ENCODE measurements around the gene LRRC59. TPM values are rescaled to one million over a fixed set of nuclear protein-coding genes. Genes with fewer than 3 reads are reported as not detected.

Gene LRRC59
- total RNA-seq, 1 experiment from 2014 or later = 106 TPM

DNA sequence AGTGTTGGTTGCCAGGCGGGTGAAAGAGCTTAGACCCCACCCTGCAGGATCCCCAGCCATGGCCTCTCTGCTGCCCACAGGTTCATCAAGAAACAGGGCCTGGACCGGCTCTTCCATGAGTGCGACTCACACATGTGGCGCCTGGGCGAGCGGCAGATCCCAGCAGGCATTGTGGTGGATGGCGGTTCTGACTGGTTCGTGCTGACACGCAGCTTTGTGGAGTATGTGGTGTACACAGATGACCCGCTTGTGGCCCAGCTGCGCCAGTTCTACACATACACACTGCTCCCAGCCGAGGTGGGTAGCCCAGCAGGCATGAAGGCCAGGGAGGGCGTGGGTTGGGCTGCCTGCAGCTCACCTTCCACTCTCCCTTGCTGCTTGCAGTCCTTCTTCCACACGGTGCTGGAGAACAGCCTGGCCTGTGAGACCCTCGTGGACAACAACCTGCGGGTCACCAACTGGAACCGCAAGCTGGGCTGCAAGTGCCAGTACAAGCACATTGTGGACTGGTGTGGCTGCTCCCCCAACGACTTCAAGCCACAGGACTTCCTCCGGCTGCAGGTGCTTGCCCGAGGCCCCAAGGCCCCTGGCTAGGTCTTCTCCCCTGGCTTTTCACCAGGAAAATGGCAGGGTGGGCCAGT, 41.5 kb downstream of the LRRC59 start:
- H3K23me2 ChIP-seq (ENCODE audit: insufficient read length, low read depth, low read length, poor library complexity, severe bottlenecking) = no peaks in the 10 kb centered on the region
- H3K36me3 Mint-ChIP-seq (ENCODE audit: insufficient read depth in 1 of 3, low read depth in 3 of 3) = peaks cover 23 to 62% (median 59%) of the 10 kb centered on the region in 3 experiments; a peak in 6 of 7 replicates
- no peak overlapping the region for H3K4ac ChIP-seq (ENCODE audit: low read depth, low read length)
- H3K4me1 Mint-ChIP-seq = no peaks in the 10 kb centered on the region; a peak in 1 of 4 replicates
- H2BK120ac ChIP-seq (ENCODE audit: low read depth, low read length, poor library complexity, severe bottlenecking) = no peak overlapping the region
- H3K79me2 ChIP-seq (ENCODE audit: insufficient read depth, low read length) = no peaks in the 10 kb centered on the region
- H4K5ac ChIP-seq (ENCODE audit: insufficient read length, low read depth, low read length) = no peak overlapping the region
- H4K91ac ChIP-seq (ENCODE audit: insufficient read length, low read depth, low read length) = no peak overlapping the region
- no peak overlapping the region for H3K4me2 ChIP-seq (ENCODE audit: insufficient read depth, insufficient read length, low read length)
- DNase-seq = no peak
- no peaks in the 10 kb centered on the region for H3K9me3 ChIP-seq (ENCODE audit: control insufficient read depth, low read depth, low read length)
- no peak overlapping the region for H2BK12ac ChIP-seq (ENCODE audit: insufficient read length, low read depth, low read length)
- H3K14ac ChIP-seq (ENCODE audit: insufficient read depth, low read length) = no peak overlapping the region
- H3K27me3 Mint-ChIP-seq (ENCODE audit: low read depth) = no peaks in the 10 kb centered on the region; the same call in 1 of the 2 replicates
- H3K9me3 Mint-ChIP-seq = no peaks in the 10 kb centered on the region; a peak in 1 of 5 replicates
- no peak overlapping the region for H3K27ac ChIP-seq (ENCODE audit: insufficient read length, low read depth, low read length)
- no peak overlapping the region for H3T11ph ChIP-seq (ENCODE audit: low read length)
- H3K18ac ChIP-seq (ENCODE audit: insufficient read length, low read depth, low read length) = no peak overlapping the region
- no peak overlapping the region for H2BK20ac ChIP-seq (ENCODE audit: low read depth, low read length, poor library complexity, severe bottlenecking)
- no peaks in the 10 kb centered on the region for H3K27me3 ChIP-seq (ENCODE audit: insufficient read depth, low read length)
- H3K79me1 ChIP-seq (ENCODE audit: insufficient read depth, low read depth, low read length, poor library complexity, severe bottlenecking) = no peaks in the 10 kb centered on the region
- H2BK15ac ChIP-seq (ENCODE audit: low read depth, low read length) = no peak overlapping the region
- H2AFZ ChIP-seq (ENCODE audit: low read length) = no peak overlapping the region
- no peak overlapping the region for H3K4me3 Mint-ChIP-seq
- H2BK5ac ChIP-seq (ENCODE audit: insufficient read length, low read length) = no peak overlapping the region
- no peaks in the 10 kb centered on the region for H3K4me1 ChIP-seq (ENCODE audit: insufficient read depth, low read length)
- no CpG with 5 or more reads among the region's 20 CpGs for WGBS (ENCODE audit: extremely low coverage, insufficient read length, low lambda C conversion rate)
- H2AK5ac ChIP-seq (ENCODE audit: insufficient read length, low read length) = no peak overlapping the region
- no peak overlapping the region for H4K8ac ChIP-seq (replicated peaks; ENCODE audit: insufficient read length, low read depth, low read length)
- no peak overlapping the region for H3K23ac ChIP-seq (ENCODE audit: insufficient read length, low read depth, low read length)
- H4K20me1 ChIP-seq (ENCODE audit: control insufficient read depth, insufficient read depth, insufficient read length) = no peaks in the 10 kb centered on the region
- no peak overlapping the region for H3K27ac Mint-ChIP-seq
- H3K9ac ChIP-seq (ENCODE audit: extremely low read depth, insufficient read length, low read length) = no peak overlapping the region
- H3K56ac ChIP-seq (ENCODE audit: insufficient read length, low read depth, low read length) = no peak overlapping the region
- TF ChIP-seq, protein P1, sequence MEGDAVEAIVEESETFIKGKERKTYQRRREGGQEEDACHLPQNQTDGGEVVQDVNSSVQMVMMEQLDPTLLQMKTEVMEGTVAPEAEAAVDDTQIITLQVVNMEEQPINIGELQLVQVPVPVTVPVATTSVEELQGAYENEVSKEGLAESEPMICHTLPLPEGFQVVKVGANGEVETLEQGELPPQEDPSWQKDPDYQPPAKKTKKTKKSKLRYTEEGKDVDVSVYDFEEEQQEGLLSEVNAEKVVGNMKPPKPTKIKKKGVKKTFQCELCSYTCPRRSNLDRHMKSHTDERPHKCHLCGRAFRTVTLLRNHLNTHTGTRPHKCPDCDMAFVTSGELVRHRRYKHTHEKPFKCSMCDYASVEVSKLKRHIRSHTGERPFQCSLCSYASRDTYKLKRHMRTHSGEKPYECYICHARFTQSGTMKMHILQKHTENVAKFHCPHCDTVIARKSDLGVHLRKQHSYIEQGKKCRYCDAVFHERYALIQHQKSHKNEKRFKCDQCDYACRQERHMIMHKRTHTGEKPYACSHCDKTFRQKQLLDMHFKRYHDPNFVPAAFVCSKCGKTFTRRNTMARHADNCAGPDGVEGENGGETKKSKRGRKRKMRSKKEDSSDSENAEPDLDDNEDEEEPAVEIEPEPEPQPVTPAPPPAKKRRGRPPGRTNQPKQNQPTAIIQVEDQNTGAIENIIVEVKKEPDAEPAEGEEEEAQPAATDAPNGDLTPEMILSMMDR (conservative IDR thresholded peaks at IDR 0.05) = no peak
